Measurements from ENCODE around the gene ADNP2. TPM values are rescaled to one million over a fixed set of nuclear protein-coding genes. Genes with fewer than 3 reads are reported as not detected.
A peak's percentile ranks its signal among the peaks of the same experiment; 100 is the strongest.

Gene ADNP2
- total and polyA plus RNA-seq, 2 experiments from 2014 or later, result 19.3 to 66.4 TPM

GRCh38 chr18:80108121-80108536 is 933 bp upstream of the ADNP2 start:
- Mint-ChIP-seq H3K36me3 (ENCODE audit: low read depth) (peaks cover 15% of the 10 kb centered on the region), H3K4me1 (peaks cover 66% of the 10 kb centered on the region), H3K27ac (no peak overlapping the region; the same call in 1 of the 2 replicates), H3K27me3 (ENCODE audit: insufficient read depth, low read depth, poor library complexity) (peaks cover 13% of the 10 kb centered on the region), H3K4me3 (peak overlapping the region; percentile 70; the same call in 2 of the 3 replicates), H3K9me3 (peaks cover 2% of the 10 kb centered on the region; the same call in 1 of the 3 replicates)
- H3K9me2 ChIP-seq (ENCODE audit: insufficient read depth), result 0 out of 2 replicates have a peak, but pooled peaks cover 8% of the 10 kb centered on the region
- no peak overlapping the region for H3K4me2 ChIP-seq
- H4K20me1 ChIP-seq (replicated peaks; ENCODE audit: insufficient read depth), result peaks cover 29% of the 10 kb centered on the region
- H2AFZ ChIP-seq, result no peak overlapping the region
- H3K27ac ChIP-seq (ENCODE audit: low read depth), result no peak overlapping the region
- DNase-seq (ENCODE audit: low spot score), result no peak
- H3K36me3 ChIP-seq (ENCODE audit: insufficient read depth), result no peaks in the 10 kb centered on the region; the same call in 1 of the 2 replicates
- no peaks in the 10 kb centered on the region for H3K27me3 ChIP-seq (ENCODE audit: insufficient read depth)
- peaks cover 36% of the 10 kb centered on the region for H3K79me2 ChIP-seq (replicated peaks; ENCODE audit: insufficient read depth)
- no peak for ATAC-seq
- no peak for TF ChIP-seq ZNF114 (CRISPR knock-in tag; IDR thresholded peaks at IDR 0.05)
- TF ChIP-seq ZNF331 (CRISPR knock-in tag; IDR thresholded peaks at IDR 0.05; ENCODE audit: low read depth), result no peak
- TF ChIP-seq EZH2 (IDR thresholded peaks at IDR 0.05; ENCODE audit: low read depth, unreplicated experiment), result no peak
- no peak for TF ChIP-seq JUNB (IDR thresholded peaks at IDR 0.05; ENCODE audit: unreplicated experiment)
- no peak for TF ChIP-seq STAT1 (IDR thresholded peaks at IDR 0.05; ENCODE audit: unreplicated experiment)
- TF ChIP-seq POLR2AphosphoS5 (IDR thresholded peaks at IDR 0.05; ENCODE audit: low read depth), result no peak
- TF ChIP-seq EZH2phosphoT487 (IDR thresholded peaks at IDR 0.05; ENCODE audit: unreplicated experiment), result no peak
- no peak for TF ChIP-seq CREB1 (CRISPR knock-in tag; IDR thresholded peaks at IDR 0.05; ENCODE audit: low read depth)
- TF ChIP-seq NANOG (IDR thresholded peaks at IDR 0.05; ENCODE audit: borderline replicate concordance), result no peak
- peaks cover 43% of the 10 kb centered on the region for H3K4me1 ChIP-seq (ENCODE audit: insufficient read depth)
- no peaks in the 10 kb centered on the region for H3F3A ChIP-seq (replicated peaks; ENCODE audit: low read depth)
- no peak overlapping the region for H3K4me3 ChIP-seq

GRCh38 chr18:80109676-80110078 is 615 bp downstream of the ADNP2 start:
- Mint-ChIP-seq H3K4me1 (peaks cover 63% of the 10 kb centered on the region), H3K27ac (peak overlapping the region; percentile 86), H3K36me3 (ENCODE audit: low read depth) (peaks cover 15% of the 10 kb centered on the region), H3K9me3 (peaks cover 2% of the 10 kb centered on the region; the same call in 1 of the 3 replicates), H3K27me3 (ENCODE audit: insufficient read depth, low read depth, poor library complexity) (peaks cover 11% of the 10 kb centered on the region), H3K4me3 (peak overlapping the region; percentile 88)
- Histone ChIP-seq H3K4me1 (ENCODE audit: insufficient read depth) (peaks cover 40% of the 10 kb centered on the region), H3K36me3 (ENCODE audit: insufficient read depth) (no peaks in the 10 kb centered on the region; the same call in 1 of the 2 replicates), H3K79me2 (replicated peaks; ENCODE audit: insufficient read depth) (peaks cover 51% of the 10 kb centered on the region), H2AFZ (no peak overlapping the region), H3F3A (replicated peaks; ENCODE audit: low read depth) (no peaks in the 10 kb centered on the region), H3K27ac (ENCODE audit: low read depth) (no peak overlapping the region), H3K4me2 (peak overlapping the region; percentile 97), H3K4me3 (peak overlapping the region; percentile 90), H3K27me3 (ENCODE audit: insufficient read depth) (no peaks in the 10 kb centered on the region), H4K20me1 (replicated peaks; ENCODE audit: insufficient read depth) (peaks cover 38% of the 10 kb centered on the region), H3K9me2 (ENCODE audit: insufficient read depth) (no peaks in the 10 kb centered on the region)
- ATAC-seq (peak; percentile 38), DNase-seq (ENCODE audit: low spot score) (peak; percentile 65)
- TF ChIP-seq REST (IDR thresholded peaks at IDR 0.05; ENCODE audit: unreplicated experiment) (no peak), CREB1 (CRISPR knock-in tag; IDR thresholded peaks at IDR 0.05; ENCODE audit: low read depth) (0 out of 2 replicates have a peak, but pooled peaks have one; percentile 36), NANOG (IDR thresholded peaks at IDR 0.05; ENCODE audit: borderline replicate concordance) (no peak), EZH2 (IDR thresholded peaks at IDR 0.05; ENCODE audit: low read depth, unreplicated experiment) (no peak), JUNB (IDR thresholded peaks at IDR 0.05; ENCODE audit: unreplicated experiment) (no peak), CTCF (conservative IDR thresholded peaks at IDR 0.05; ENCODE audit: low read depth in 2 of 2) (no peak)

Measured in GM23338 (cell line).